ENCODE measurements around the gene CENPM. TPM values are rescaled to one million over a fixed set of nuclear protein-coding genes. Genes with fewer than 3 reads are reported as not detected.
"Not testable (repeated sequence)": the region's sequence is repeated elsewhere in the genome, so short reads cannot be mapped to it uniquely, and the experiment has no call there.

The CENPM gene
- polyA plus RNA-seq, 1 donor, result 5.3 TPM

GRCh38 chr22:41966607-41967240 is 19.8 kb upstream of the CENPM start:
- DNase-seq (ENCODE audit: low read depth), result peak; percentile 28

GRCh38 chr22:41966225-41966606 is 19.3 kb upstream of the CENPM start:
- DNase-seq (ENCODE audit: low read depth), result no peak

GRCh38 chr22:41964112-41964491 is 17.1 kb upstream of the CENPM start:
- DNase-seq (ENCODE audit: low read depth), result no peak

GRCh38 chr22:41963453-41964111 is 16.6 kb upstream of the CENPM start:
- DNase-seq (ENCODE audit: low read depth), result no peak

- no peak for DNase-seq (ENCODE audit: low read depth)
These were observed 11.1 kb upstream of the CENPM start for GRCh38 chr22:41957941-41958556.

- no peak for DNase-seq (ENCODE audit: low read depth)
These were observed 5.8 kb upstream of the CENPM start for GRCh38 chr22:41952713-41953112.

GRCh38 chr22:41951898-41952474 is 5.0 kb upstream of the CENPM start, which contains the start of gene SMIM45:
Gene SMIM45, plus strand, starts transcription at chr22:41952150.
- no peak for DNase-seq (ENCODE audit: low read depth)

GRCh38 chr22:41949297-41949965 is 2.5 kb upstream of the CENPM start:
- DNase-seq (ENCODE audit: low read depth), result no peak

- DNase-seq (ENCODE audit: low read depth), result not testable (repeated sequence)
These were observed 2.0 kb upstream of the CENPM start for GRCh38 chr22:41948928-41949296.

- no peak for DNase-seq (ENCODE audit: low read depth)
These were observed 1.2 kb upstream of the CENPM start for GRCh38 chr22:41948142-41948541.

GRCh38 chr22:41947424-41948080 is 600 bp upstream of the CENPM start:
- no peak for DNase-seq (ENCODE audit: low read depth)

GRCh38 chr22:41943661-41944209 is 3.2 kb downstream of the CENPM start:
- no peak for DNase-seq (ENCODE audit: low read depth)

- DNase-seq (ENCODE audit: low read depth), result peak; percentile 40
These were observed 5.9 kb downstream of the CENPM start for GRCh38 chr22:41940832-41941765.

GRCh38 chr22:41939981-41940831 is 6.7 kb downstream of the CENPM start:
- no peak for DNase-seq (ENCODE audit: low read depth)

- DNase-seq (ENCODE audit: low read depth), result no peak
These were observed 10.1 kb downstream of the CENPM start for GRCh38 chr22:41936894-41937169.

GRCh38 chr22:41935509-41935908 is 11.4 kb downstream of the CENPM start:
- no peak for DNase-seq (ENCODE audit: low read depth)

- DNase-seq (ENCODE audit: low read depth), result no peak
These were observed 12.0 kb downstream of the CENPM start for GRCh38 chr22:41935015-41935351.

- DNase-seq (ENCODE audit: low read depth), result no peak
These were observed 12.5 kb downstream of the CENPM start for GRCh38 chr22:41934284-41935014.

Measured in forelimb muscle (tissue), 1 donor.